ENCODE results near the gene OR6S1. TPM values are rescaled to one million over a fixed set of nuclear protein-coding genes. Genes with fewer than 3 reads are reported as not detected.

Gene OR6S1
- total and polyA plus RNA-seq, 2 of the 8 experiments (the other 6 are each of a cell fraction or from before 2014, with no cell fraction given), result not detected

DNA sequence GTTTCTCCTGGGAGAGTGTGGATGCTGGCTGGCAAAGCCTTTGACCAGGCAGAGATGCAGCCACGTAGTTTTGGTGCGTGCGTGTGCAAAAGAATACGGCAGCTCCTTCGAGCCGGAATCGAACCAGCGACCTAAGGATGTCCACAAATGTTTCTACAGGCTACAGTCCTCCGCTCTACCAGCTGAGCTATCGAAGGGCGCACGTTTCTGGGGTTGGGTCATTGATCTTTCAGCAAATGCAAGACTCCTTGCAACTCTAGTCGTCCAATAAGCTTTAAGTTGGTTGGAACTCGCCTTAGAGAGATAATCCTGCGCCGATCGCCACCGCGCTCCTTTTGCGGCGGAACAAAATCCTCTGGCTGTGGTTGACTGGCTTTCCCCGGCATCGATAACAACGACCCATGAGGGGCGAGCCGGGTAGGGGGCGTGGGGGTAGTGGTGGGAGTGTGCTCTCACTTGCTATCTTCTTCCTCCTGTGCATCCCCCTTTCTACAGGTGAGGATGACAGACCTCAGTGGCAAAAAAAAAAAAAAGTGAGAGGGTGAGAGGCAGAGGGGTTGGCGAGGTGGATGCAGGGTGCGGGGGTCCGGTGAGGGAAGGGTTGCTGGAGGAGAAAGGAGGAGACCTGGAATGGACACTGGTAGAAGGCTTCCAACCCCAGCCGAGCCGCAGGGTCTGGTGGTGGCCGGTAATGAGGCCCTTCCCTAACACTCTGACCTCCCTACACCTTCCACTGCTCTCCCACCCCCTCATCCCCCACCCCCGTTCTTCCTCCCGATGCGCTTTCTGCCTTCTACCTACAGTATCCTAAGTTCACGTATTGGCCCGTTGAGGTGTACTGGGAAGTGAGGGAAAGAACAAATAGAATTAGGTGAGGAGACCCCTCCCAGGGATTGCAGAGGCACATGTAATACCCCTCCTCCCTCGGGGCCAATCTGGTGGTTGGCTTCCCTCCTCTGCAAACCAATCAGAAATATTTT, 11.8 kb upstream of the OR6S1 start (continued):
- TF ChIP-seq FOSL1 (IDR thresholded peaks at IDR 0.05; ENCODE audit: insufficient read depth, low read depth, low read length) (no peak), TCF12 (IDR thresholded peaks at IDR 0.05; ENCODE audit: low read depth, low read length) (0 out of 2 replicates have a peak, but pooled peaks have one; percentile 59), ASH2L (IDR thresholded peaks at IDR 0.05; ENCODE audit: low read length) (peak; percentile 99), SIN3A (conservative IDR thresholded peaks at IDR 0.05 in 1 of 2, IDR thresholded peaks at IDR 0.05 in 1 of 2; ENCODE audit: low read depth in 1 of 2, low read length in 2 of 2) (peak; percentile 29 to 80; a peak in 1 of 4 replicates), EZH2 (IDR thresholded peaks at IDR 0.05; ENCODE audit: low read depth, low read length, severe bottlenecking) (no peak), POLR2AphosphoS5 (IDR thresholded peaks at IDR 0.05; ENCODE audit: low read depth, low read length) (no peak)
- TF ChIP-seq, protein P1, sequence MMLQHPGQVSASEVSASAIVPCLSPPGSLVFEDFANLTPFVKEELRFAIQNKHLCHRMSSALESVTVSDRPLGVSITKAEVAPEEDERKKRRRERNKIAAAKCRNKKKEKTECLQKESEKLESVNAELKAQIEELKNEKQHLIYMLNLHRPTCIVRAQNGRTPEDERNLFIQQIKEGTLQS (IDR thresholded peaks at IDR 0.05; ENCODE audit: insufficient read depth, low read depth, low read length), result no peak
